ENCODE measurements around the gene HTR1E.
"Not testable (repeated sequence)": the region's sequence is repeated elsewhere in the genome, so short reads cannot be mapped to it uniquely, and the experiment has no call there.

The HTR1E gene

GRCh38 chr6:86966271-86966670 is 28.9 kb downstream of the HTR1E start:
- no peak for DNase-seq (ENCODE audit: low read depth)
- H3K4me3 ChIP-seq (ENCODE audit: low read depth, low read length): no peak overlapping the region

GRCh38 chr6:86969573-86969972 is 32.2 kb downstream of the HTR1E start:
- DNase-seq (ENCODE audit: low read depth): no peak
- no peak overlapping the region for H3K4me3 ChIP-seq (ENCODE audit: low read depth, low read length)

DNA sequence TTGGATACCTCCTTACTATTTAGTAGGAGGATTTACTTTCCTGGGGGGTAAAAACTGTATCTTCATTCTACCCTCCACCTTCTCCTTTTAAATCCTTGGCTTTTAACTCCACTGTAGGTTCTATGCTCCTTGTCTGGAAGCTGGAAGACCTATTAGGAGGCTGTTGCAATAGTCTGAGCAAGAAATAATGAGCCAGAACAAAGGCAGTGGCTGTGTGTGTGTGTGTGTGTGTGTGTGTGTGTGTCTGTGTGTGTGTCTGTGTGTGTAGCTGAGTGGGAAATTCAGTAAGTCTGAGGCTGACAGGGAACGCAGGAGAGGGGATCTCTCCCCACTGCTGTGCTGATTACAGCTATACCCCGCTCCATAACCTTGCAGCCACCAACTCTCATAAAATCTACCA is 35.8 kb downstream of the HTR1E start:
- DNase-seq (ENCODE audit: low read depth): no peak
- no peak overlapping the region for H3K4me3 ChIP-seq (ENCODE audit: low read depth, low read length)

- H3K4me3 ChIP-seq (ENCODE audit: low read depth, low read length): no peak overlapping the region
- DNase-seq (ENCODE audit: low read depth): no peak
Observed at GRCh38 chr6:86978251-86978650, 40.9 kb downstream of the HTR1E start.

GRCh38 chr6:87001494-87001893 is 64.2 kb downstream of the HTR1E start:
- H3K4me3 ChIP-seq (ENCODE audit: low read depth, low read length): no peak overlapping the region
- DNase-seq (ENCODE audit: low read depth): no peak

DNA sequence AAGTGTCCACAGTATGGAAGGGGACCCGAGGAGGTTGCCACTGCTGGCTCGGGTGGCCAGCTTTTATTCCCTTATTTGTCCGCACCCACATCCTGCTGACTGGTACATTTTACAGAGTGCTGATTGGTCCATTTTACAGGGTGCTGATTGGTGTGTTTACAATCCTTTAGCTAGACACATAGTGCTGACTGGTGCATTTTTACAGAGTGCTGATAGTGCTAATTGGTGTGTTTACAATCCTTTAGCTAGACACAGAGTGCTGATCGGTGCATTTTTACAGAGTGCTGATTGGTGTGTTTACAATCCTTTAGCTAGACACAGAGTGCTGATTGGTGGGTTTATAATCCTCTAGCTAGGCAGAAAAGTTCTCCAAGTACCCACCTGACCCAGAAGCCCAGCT is 65.1 kb downstream of the HTR1E start:
- not testable (repeated sequence) for DNase-seq (ENCODE audit: low read depth); H3K4me3 ChIP-seq (ENCODE audit: low read depth, low read length)

DNA sequence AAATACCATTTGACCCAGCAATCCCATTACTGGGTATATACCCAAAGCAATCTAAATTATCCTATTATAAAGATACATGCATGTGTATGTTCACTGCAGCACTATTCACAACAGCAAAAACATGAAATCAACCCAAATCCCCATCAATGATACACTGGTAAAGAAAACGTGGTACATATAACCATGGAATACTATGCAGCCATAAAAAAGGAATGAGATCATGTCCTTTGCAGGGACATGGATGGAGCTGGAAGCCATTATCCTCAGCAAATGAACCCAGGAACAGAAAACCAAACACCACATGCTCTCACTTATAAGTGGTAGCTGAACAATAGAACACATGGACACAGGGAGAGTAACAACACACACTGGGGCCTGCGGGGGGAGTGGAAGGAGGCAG is 69.2 kb downstream of the HTR1E start:
- not testable (repeated sequence) for DNase-seq (ENCODE audit: low read depth); H3K4me3 ChIP-seq (ENCODE audit: low read depth, low read length)

- DNase-seq (ENCODE audit: low read depth); H3K4me3 ChIP-seq (ENCODE audit: low read depth, low read length): not testable (repeated sequence)
Observed at GRCh38 chr6:87009581-87009980, 72.3 kb downstream of the HTR1E start.

- H3K4me3 ChIP-seq (ENCODE audit: low read depth, low read length): no peak overlapping the region
- no peak for DNase-seq (ENCODE audit: low read depth)
Observed at GRCh38 chr6:87012035-87012434, 74.7 kb downstream of the HTR1E start.

GRCh38 chr6:87012743-87013142 is 75.4 kb downstream of the HTR1E start:
- no peak overlapping the region for H3K4me3 ChIP-seq (ENCODE audit: low read depth, low read length)
- DNase-seq (ENCODE audit: low read depth): no peak

DNA sequence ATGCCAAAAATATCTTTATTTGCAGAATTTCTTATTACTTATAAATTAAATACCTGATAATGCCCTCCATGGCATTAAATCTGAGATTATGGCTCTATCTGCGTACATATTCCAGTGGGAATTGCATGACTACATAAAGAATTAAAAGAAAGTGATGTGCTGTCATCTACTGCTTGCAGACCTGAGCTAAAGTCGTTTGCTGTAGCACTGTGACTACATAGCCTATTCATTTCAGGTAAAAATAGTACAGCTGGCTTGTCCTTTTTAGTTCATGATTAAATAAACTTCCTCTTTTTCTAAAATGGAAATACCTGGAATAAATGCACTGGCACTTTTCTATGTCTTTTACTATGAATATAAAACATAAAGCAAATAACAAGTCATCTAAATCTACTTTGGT is 79.4 kb downstream of the HTR1E start:
- no peak overlapping the region for H3K4me3 ChIP-seq (ENCODE audit: low read depth, low read length)
- DNase-seq (ENCODE audit: low read depth): no peak

DNA sequence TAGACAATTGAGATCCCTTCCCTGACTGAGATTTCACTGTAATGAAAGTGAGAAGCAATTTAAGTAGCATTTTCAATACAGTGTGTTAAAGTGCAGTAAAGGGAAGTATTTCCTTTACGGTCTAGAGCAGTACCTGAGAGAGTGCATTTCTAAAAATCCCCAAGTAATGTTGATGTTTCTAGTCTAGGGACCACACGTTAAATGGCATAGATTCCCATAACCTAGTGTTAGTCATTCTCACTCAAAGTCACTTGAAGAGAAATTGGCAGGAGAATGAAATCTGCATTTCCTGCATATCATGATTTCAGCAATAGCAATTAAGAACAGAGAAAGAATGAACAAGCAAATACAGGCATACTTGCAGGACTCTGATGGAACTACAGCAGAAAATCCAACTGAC is 89.7 kb downstream of the HTR1E start:
- DNase-seq (ENCODE audit: low read depth): no peak
- H3K4me3 ChIP-seq (ENCODE audit: low read depth, low read length): no peak overlapping the region

GRCh38 chr6:87029711-87030314 is 92.5 kb downstream of the HTR1E start:
- H3K4me3 ChIP-seq (ENCODE audit: low read depth, low read length): no peak overlapping the region
- peak; percentile 27 for DNase-seq (ENCODE audit: low read depth)

DNA sequence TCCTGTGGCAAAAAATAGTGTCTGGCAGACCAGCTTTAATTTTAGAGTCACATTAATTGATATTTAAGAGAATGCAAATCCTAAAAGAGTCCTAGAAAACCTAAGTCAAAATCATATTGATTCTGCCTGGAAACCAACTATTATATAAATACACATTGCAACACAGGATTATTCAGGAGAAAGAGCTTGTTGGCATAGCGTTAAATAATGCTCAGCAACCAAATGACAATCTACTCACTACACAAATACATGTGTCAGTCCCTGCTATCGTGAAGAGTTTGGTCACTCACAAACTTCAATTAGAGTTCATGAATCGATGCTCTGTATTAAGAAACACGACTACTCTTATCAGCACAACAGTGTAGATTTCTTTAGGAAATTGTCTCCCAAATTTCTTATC is 103.4 kb downstream of the HTR1E start:
- no peak overlapping the region for H3K4me3 ChIP-seq (ENCODE audit: low read depth, low read length)
- no peak for DNase-seq (ENCODE audit: low read depth)

DNA sequence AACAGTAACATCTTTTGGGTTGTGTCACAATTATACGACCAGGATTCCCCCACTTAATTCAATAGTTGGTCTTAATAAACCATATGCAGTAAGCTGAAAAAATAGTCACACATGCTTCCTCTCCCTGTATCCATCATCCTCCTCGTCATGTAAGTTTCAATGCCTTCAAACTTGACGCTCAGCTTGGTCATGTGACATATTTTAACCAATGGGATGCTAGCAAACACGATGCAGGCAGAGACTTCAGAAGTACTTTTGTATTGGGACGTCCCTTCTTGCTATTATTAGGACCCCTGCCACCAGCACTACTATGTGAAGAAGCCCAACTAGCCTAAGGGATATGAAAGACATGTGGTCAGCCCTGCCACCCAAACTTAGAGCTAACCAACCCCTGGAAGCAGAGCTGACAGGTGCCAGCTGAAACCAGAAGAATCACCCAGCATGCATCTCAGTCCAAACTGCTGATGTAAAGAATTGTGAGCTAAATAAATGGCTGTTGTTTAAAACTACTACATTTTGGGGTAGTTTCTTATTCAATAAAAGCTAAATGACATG is 108.3 kb downstream of the HTR1E start:
- no peak for DNase-seq (ENCODE audit: low read depth)

GRCh38 chr6:87049779-87050178 is 112.5 kb downstream of the HTR1E start:
- H3K4me3 ChIP-seq (ENCODE audit: low read depth, low read length): no peak overlapping the region
- DNase-seq (ENCODE audit: low read depth): no peak

More for the DNA sequence above, 108.3 kb downstream of the HTR1E start:
- no peak overlapping the region for H3K4me3 ChIP-seq (ENCODE audit: low read depth, low read length)

DNA sequence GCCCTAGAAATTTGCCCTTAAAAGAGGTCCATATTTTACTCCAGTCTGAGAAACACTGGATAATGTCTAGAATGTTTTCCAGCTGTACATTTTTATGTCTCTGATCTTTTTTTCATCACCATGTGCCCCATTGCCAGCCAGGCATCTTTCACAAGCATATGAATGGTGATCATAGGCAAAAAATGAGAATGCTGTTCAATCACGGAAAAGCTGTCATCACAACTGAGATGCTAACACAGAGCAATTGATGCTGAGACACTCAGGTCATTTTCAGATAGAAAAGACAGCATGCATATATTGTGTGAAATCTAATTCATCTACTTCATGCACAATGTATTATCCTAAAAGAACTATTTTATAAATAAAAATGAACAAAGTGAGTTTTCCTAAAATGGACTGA is 116.0 kb downstream of the HTR1E start:
- no peak for DNase-seq (ENCODE audit: low read depth)
- H3K4me3 ChIP-seq (ENCODE audit: low read depth, low read length): no peak overlapping the region

- DNase-seq (ENCODE audit: low read depth): no peak
- no peak overlapping the region for H3K4me3 ChIP-seq (ENCODE audit: low read depth, low read length)
Observed at GRCh38 chr6:87054143-87054833, 117.0 kb downstream of the HTR1E start.

- DNase-seq (ENCODE audit: low read depth): no peak
- no peak overlapping the region for H3K4me3 ChIP-seq (ENCODE audit: low read depth, low read length)
Observed at GRCh38 chr6:87059943-87060342, 122.6 kb downstream of the HTR1E start.

- no peak overlapping the region for H3K4me3 ChIP-seq (ENCODE audit: low read depth, low read length)
- DNase-seq (ENCODE audit: low read depth): no peak
Observed at GRCh38 chr6:87065117-87065516, 127.8 kb downstream of the HTR1E start.
